ENCODE data around the gene SH3D19.

SH3D19 gene

DNA sequence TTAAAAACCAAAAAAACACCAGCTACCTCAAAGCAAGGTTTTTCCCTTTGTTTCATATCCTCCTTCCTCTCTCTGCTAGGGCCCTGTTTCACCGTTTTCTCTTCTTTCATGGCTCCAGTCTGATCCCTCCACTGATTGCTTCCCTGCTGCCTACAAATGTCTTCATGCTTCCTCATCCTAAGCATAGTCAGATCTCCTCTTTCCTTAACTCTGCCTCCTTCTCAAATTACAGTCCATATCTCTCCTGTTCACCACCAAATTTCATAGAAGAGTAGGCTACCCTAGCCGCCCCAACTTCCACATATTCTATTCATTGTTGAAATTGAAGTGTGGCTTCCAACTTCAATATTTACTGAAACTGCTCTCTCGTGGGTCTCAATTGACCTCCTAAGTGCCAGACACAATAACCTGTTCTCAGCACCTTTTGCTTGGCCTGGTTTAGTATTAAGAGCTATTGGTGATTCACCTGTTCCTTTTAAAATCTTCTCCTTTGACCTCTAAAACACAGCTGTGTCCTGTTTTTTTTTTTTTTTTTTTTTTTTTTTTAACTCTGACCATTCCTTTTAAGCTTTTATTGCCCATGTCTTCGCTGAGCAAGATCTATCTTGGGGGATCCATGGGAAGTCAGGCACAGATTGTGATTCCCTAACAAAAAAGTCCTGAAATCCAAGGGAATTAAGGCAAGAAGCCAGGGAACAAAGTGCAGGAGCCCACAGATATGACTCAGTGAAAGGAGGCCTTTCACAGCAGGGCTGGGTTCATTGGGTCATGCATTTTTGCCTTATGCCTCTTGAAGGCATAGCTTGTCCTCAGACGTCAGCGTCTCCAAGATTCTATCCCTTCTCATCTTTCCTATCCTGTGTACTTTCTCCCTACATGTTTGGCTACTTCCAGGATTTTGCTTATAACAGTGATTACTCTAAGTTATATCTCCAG, 140.6 kb downstream of the SH3D19 start:
- DNase-seq, result no peak

DNA sequence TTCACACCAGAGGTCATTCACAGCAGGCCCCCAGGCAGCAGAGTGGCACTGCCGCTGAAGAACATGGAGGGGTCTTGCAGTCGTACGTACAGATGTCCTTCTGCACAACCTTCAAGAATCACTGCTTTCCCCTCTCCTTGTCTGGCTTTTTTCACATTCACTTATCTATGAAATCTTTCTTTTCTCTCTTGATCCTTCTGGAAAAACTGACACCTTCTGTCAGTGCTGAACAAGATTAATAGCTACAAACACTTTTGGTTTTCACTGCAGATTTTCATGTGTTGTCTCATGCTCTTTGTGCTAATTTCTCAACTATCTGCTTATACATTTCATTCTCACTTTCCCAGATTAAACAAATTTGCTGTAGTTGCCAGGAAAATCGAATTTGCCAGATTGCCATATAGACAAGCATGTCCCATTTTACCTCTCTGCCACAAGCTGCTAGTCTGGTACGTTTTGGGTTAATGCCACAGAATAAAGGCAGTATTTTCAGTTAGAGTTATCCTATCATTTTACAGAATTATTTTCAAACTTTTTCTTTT, 142.9 kb downstream of the SH3D19 start:
- no peak for DNase-seq

DNA sequence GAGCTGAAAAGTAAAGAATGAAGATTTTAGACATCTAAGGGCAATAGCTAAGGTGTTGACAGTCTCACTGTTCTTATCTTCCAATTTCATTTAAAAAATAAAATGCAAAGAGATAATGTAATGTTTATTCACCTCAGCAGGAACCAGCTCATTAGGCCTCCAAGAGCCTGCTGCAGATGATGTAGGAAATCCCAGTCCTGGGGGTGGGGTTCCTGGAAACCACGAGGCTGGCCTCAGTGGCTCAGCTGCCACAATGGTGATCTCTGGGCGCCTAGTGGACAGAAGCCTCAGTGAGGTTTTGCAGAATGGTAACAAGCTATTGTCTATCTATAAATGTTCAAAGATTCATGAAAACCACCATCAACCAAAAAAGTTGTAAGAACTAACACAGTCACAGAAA, 148.7 kb downstream of the SH3D19 start:
- no peak for DNase-seq

DNA sequence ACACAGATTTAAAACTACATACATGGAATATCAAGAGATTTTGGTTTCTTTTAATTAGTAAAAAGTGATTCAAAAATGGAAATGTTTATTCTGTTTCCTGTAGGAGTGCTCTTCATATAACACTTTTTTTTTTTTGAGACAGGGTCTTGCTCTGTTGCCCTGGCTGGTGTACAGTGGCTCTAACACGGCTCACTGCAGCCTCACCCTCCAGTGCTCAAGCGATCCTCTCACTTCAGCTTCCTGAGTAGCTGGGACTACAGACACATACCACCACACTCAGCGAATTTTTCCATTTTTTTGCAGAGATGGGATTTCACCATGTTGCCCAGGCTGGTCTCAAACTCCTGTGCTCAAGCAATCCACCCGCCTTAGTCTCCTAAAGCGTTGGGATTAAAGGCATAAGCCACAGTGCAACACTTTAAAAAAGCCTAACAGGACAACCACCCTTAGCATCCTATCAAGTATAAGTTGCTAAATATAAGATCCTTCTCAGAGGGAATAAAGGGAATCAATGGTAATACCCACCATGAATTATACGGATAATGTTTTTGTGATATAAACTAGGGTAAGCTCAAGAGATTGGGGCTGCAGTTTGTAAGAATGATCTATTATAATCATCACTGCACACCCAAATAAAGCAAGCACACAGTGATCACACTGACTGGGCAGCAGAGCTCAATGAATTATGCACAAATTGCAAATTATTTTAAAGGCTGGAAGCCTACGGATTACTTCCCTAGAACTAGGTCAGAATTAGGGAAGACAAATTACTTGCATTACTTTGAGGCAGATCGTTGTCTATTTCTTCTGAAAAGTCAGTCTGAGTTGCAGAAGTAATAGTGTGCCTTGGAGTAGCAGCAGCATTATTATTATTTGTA, 149.4 kb downstream of the SH3D19 start:
- DNase-seq, result no peak

DNA sequence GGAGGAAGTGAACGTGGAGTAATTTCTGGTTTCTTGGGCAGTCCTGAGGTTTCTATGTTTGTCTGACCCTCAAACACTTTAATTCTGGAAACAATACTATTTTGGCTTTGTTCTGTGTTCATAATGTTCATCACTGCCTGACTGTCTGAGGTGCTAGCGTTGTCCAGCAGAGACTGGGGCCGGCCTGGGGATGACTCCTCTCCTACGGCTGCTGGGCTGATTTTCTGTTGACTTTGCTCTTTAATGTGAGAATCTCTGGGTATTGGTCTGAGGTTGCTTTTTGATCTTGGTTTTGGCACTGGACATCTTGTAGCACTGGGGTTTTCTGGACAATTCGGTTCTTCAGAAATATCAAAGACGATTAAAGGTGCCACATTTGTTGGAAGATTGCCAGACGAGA, 150.2 kb downstream of the SH3D19 start:
- DNase-seq, result no peak

DNA sequence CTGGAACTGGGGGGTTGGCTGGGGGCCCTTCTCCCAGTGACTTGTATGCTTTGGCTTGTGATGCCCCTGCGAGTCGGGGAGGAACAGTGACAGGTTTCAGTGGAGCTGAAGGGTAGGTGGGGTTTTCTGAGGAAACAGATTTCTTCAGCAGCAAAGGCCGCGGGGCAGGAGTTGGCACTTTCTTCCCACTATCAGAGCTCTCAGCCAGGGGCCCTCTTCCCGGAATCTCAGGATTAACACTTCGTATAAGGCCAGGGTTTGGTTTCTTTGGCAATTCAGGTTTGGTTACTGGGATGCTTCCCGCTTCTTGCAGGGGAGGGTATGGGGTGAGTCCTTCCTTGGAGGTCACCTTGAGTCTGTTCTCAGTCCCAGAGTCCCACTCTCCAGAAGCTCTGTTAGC, 150.6 kb downstream of the SH3D19 start:
- DNase-seq, result no peak

DNA sequence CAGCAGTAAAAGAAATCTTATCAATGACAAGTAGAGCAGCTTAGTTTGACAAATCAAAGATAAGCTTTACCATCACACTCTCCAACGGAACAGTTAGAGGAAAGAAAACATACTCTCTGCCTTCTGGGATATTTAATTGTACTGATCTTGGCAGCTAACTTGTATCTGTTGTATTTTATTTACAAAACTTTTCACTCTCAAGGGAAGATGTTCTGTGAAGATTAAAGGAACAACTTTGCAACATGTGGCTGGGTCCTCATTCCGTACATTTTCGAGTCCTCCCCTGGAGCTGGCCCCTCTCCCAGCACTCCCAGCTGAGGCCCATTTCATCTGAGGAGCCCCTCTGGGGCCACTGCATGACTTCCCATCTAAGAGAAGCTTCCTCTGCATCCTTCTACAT, 151.5 kb downstream of the SH3D19 start:
- DNase-seq, result no peak

DNA sequence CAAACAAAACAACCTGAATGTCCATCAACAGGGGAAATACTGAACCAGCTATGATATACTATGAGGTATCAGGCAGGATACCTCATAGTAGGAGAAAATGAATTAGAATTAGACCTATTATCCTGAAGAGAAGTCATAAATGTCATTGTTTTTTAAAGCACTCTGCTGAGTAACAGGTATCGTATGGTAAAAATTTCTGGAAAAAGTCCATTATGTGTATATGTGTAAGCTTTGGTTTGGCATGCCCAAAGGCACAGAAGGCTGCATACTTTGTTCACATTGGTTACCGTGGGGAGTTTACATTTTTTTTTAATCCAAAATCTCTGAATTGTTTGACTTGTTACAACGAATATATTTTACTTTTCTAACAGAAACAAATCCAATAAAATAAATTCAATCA, 155.5 kb downstream of the SH3D19 start:
- DNase-seq, result no peak

DNA sequence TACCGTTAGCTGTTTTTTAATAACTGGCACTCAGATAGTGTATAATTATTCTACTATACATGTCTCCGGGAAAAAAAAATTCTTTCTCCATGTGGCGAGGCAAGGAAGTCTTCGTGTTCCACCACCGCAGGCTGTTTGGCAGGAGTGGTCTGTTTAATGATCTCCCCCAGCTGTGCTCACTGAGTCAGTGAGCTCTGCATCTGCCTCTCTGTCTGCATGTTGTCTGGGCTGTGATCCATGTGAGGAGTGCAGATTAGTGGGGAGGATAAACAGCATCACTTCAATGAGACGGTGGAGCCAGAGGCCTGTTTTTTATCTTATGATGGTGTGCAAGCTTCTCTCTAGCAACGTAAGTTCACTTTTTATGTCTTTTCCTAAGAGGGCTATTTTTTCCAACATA, 156.2 kb downstream of the SH3D19 start:
- no peak for DNase-seq

DNA sequence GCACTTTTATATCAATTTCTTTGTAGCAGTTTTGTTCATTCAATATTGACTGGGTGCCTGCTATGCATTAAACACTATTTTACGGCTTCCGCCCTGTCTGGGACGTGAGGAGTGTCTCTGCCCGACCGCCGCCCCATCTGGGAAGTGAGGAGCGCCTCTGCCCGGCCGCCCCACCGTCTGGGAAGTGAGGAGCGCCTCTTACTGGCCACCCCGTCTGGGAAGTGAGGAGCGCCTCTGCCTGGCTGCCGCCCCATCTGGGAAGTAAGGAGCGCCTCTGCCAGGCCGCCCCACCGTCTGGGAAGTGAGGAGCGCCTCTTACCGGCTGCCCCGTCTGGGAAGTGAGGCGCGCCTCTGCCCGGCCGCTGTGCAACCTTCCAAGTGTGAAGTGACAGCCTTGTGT, 157.8 kb downstream of the SH3D19 start:
- no peak for DNase-seq

DNA sequence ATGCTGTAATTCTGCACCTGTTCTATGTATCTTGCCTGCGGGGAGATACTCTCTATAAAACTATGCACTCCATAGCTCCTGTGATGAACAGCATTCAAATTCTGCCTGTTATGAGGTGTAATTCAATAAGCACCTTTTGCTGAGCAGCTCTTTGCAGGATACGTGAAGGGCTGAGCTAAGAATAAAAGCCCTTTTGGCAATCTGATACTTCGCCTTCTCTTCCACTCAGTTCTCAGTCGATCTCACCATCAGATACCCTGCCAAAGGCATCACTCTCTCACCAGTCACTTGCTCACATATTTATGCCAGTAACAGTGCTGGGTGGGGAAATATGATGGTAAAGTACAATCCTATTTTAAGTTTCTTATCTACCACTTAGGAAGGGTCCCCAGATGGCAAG, 158.8 kb downstream of the SH3D19 start:
- DNase-seq, result no peak

DNA sequence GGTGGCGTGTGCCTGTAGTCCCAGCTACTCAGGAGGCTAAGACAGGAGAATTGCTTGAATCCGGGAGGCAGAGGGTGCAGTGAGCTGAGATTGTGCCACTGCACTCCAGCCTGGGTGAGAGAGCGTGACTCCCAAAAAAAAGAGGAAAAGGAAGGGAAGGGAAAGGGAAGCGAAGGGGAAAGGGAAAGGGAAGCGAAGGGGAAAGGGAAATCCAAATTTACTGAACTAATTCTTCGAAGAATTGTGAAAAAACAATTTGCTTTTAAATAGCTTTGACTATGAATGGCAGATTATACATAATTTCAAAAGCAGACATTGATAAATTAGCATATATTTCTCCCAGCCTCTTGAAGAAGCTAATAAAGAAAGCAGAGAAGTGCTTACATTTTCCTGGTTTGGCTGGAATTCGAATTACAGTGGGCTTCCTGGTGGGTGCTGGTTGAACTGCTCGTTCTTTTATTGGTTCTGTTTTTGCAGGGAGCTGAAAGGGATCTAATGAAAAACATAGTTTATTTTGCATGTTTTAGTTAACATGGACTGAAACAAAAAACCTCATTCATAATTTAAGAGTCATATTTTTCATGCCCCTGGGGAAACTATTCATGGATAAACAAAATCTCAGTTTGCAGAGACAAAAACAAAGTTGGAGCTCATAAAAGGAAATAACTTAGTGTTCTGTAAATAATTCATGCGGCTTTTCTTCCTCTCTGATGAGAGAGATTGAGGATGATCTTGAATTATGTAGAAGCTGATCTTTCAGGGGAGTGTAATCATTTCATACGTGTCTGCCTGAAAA, 160.0 kb downstream of the SH3D19 start:
- no peak for DNase-seq

DNA sequence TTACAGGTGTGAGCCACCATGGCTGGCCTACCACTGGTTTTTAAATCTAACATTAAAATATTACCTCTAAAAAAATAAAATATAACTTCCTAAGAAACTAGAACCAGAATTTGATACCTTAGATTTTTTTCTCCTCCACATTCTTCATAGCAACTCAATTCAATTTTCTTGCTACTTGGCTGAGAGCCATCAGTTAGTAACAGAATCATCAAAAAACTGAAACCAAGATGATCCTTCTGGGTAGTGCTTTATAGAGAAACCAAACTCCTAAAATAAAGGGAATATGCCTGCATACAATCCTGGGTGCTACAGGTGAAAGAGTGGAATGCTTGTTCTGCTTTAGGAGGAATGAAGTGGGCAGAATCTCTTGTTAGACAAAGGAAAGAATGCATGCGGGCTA, 161.6 kb downstream of the SH3D19 start:
- DNase-seq, result no peak

DNA sequence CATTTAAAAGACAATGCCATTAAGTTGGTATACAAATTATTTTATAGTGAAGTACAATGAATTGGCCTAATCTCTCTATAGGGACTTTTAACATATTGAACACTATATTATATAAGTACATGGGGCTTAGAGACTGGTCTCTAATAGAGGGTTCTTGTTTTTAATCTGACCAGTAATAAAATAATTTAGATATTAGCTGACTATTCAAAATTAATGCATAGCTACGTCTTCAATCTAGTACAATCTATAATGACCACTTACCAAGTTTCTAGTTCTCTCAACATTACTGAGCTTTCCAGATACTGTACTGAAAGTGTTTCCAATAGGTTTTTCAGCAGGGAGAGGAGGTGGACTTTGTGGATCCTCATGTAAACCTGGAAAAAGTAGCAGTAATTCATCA, 166.4 kb downstream of the SH3D19 start:
- DNase-seq, result no peak

DNA sequence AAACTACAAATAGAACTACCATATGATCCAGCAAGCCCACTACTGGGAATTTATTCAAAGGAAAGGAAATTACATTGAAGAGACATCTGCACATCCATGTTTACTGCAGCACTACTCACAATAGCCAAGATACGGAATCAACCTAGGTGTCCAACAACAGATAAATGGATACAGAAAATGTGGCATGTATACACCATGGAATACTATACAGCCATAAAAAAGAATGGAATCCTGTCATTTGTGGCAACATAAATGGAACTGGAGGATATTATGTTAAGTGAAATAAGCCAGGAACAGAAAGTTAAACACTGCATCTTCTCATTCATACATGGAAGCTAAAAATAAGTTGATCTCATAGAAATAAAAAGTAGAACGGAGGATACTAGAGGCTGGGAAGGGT, 167.9 kb downstream of the SH3D19 start:
- DNase-seq, result no peak

DNA sequence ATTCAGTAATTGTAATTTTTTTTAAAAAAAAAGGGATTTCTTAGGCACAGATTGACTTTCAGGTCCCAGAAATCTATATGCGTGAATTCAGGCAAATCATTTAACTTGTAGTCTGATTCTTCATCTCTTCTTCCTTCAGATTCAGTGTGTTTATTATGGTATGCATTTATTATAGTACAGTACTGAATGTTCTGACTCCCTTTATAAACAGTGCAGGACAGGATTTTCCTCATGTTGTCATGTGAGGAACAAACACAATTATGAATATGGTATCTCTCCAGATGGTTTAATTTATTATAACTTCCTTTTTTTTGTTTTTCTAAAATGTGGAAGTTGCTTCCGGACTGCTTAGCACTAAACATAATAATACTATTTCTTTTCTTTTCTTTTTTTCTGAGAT, 171.8 kb downstream of the SH3D19 start:
- no peak for DNase-seq

DNA sequence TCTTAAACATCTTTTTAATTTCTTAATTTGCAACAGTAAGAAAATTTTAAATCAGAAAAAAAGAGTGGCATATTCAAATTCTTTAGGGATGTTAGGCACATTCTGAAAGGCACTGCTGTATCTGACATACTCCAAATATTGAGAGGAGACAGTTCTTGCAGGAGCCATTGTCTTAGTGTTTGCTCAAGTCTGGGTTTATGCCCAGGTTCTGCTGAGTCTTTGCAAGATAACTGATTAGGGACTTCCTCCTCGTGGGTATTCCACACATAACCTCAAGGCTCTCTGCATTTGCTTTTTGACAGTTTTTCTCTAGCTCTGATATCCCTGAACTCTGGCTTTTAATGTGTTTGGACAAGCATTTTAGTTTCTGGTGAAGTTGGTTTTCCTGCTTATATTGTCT, 173.4 kb downstream of the SH3D19 start:
- DNase-seq, result no peak

DNA sequence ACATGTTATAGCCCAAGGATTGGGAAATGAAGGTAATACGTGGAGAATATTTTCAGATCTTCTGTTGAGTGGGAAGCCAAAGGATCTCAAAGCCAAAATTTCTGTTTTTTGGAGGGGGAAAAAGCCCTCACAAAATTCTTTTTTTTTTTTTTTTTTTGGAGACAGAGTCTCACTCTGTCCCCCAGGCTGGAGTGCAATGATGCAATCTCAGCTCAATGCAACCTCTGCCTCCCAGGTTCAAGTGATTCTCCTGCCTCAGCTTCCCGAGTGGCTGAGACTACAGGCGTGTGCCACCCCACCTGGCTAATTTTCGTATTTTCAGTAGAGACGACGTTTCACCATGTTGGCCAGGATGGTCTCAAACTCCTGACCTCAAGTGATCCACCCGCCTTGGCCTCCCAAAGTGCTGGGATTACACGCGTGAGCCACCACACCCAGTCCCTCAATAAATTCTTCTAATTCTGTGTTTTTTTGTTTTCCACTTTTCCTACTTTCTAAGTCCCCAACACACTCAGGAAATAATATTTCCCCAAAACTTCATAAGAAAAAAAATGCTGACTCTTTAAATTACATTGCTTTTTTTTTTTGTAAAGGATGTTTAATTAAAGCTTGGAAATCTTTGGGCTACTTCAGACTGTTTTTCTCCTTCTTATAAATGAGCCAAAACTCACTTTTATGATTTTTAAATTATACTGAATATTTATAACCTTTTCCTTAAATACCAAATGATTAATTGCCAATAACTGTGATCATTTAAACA, 174.4 kb downstream of the SH3D19 start:
- no peak for DNase-seq

DNA sequence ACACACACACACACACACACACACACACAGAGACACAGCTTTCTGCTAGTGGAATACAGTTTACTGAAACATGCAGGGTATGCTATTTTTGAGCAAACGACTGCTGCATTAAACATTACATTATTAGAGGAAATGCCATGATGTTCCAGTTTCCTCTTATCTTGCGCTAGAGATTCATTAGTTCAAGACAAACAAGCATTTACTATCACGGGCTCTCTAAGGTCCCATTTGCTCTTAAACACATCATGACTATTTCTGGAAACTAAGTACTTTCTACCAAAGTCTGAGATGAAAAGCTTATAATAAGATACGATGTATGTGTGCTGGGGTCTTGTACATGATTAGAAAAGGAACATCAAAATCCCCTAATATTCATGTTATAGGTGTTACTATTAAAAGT, 177.1 kb downstream of the SH3D19 start:
- DNase-seq, result no peak

DNA sequence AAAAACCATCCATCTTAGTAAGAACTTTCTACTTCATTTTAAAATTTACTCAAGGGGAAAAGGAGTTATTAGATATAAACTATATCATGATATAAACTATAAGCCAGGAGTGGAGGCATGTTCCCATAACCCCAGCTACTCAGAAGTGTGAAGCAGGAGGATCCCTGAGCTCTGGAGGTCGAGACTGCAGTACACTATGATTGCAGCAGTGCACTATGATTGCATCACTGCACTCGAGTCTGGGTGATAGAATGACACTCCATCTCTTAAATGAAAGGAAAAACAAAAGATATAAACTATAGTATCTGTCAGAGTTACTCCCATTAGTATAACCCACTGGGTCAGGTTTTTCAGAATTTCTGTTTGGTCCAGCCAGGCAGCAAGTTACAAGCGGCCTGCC, 178.4 kb downstream of the SH3D19 start:
- DNase-seq, result no peak

DNA sequence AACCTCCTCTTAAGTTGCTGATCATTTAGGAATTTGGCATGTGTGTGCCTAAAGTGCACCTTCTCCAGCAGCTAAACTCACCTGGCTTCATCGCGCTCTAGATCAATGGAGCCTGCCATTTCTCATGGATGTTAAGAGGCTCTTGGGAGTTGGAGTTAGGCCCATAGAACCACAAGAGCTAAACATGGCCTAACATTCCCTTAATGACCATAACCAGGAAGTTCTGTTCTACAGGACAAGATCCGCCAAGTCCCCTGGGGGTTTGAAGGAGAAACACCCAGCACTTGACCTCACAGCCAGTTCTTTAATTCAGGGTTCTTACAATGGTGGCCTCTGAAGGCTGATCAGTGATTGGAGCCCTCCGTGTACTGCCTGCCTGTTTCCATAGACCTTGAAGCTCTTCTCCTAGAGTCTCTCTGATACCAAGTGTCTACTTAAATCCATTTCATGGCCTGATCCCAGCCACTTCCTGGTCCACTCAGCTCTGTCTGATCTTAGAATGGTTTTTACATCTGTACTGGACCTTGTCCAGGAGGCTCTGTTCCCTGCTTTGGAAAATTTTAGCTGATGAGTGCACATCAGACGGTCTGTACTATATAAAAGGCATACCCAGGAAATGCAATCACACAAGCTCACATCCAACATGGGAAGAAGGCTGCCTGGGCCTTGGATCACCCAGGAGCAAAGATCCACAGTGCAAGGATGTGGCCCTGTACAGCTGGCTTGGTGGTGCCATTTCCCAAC, 180.9 kb downstream of the SH3D19 start:
- no peak for DNase-seq

Measured in T1000 (cell line).